Skin epidermis (tissue), 12 donors: ENCODE data around the gene SALL1.
A peak's percentile ranks its signal among the peaks of the same experiment; 100 is the strongest.

Experiments used
- H3K27ac ChIP-seq, 21 experiments: fragments of 200-600 bp; sonication (generic) in 11 of 21; one replicate each; pipeline ENCODE4 v1.5.0; 2020; ENCODE audit warnings: mild to moderate bottlenecking in 3 of 21, inconsistent platforms in 2 of 21, moderate library complexity in 2 of 21
- H3K4me3 ChIP-seq, 7 experiments: fragments of 200-600 bp; sonication (generic) in 2 of 7; one replicate each; pipeline ENCODE4 v1.5.0; 2020; ENCODE audit warnings: inconsistent platforms in 2 of 7, mild to moderate bottlenecking in 2 of 7, moderate library complexity in 1 of 7

Gene SALL1

GRCh38 chr16:51146256-51146924 lies 4.7 kb downstream of the SALL1 start:
- no peak overlapping the region for H3K4me3 ChIP-seq
- H3K27ac ChIP-seq = no peak overlapping the region

DNA sequence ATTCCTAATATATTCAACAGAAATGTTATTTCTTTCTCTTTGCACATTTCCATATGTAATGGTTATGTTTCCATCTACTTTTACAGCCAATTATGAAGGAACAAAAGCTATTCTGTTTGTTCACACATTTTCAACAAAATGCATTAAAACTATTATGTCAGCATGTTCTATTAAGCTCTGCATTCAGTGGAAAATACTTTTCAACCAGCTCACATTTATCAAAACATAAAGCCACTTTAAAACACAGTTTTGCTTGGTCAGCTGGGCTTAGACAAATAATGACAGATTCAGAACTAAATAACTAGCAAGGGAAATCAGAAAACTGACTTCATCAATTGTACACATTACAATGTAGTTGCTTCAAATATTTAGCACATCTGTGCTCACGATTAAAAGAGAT lies 6.9 kb downstream of the SALL1 start:
- no peak overlapping the region for H3K27ac ChIP-seq
- no peak overlapping the region for H3K4me3 ChIP-seq

DNA sequence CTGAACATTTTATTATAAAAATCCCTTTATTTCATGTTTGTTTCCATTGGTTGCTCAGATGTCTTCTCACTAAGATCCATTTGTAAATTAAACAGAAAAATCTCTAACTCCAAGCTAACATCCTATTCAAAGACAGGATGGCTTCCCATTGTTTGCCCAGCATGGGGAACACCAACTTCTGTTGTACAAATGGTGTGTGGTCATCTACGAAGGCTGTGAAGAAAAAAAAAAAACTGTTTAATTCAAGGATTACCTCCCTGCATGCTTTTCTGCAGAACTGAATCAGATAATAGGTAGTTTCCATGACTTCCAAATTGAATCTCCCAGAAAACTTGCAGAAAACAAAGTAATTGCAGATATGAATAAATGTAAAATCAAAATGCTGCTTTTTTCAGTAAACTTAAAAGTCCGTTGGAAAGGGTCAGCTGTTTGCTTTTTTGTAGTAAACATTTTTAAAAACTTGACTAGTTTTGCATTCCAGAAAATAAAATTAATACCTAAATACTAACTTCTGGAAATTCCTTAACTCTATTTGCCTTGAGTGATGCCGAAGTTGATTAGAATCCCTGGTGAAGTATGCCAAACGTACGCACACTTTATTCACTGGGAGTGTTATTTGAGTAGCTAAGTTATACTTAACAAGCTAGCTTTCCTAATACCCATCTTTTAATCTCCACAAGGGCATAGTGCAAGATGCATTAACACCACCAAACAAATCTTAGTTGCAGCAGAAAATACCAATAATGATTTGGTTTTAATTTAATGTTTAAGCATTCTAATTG lies 7.7 kb downstream of the SALL1 start:
- Histone ChIP-seq H3K27ac (no peak overlapping the region), H3K4me3 (no peak overlapping the region)

GRCh38 chr16:51141541-51141940 lies 9.5 kb downstream of the SALL1 start:
- Histone ChIP-seq H3K4me3 (no peak overlapping the region), H3K27ac (no peak overlapping the region)

DNA sequence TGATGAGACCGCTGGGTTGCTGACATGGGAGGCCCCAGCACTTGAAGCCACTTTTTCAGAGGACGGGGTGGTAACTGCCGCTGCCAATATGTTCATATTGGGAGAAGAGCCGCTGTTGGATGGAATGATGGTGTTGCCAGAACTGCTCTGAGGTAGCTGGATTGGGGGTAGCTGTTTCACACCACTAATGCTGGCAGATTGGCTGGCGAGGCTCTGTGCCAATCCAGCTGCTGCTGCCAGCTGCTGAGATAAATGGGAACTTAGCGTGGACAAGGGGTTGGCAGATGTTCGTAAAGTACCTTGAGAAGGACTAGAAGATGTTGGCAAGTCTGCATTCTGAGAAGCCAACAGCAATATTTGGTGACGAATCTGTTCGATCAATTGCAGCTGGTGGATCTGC lies 10.0 kb downstream of the SALL1 start:
- H3K4me3 ChIP-seq = no peak overlapping the region
- H3K27ac ChIP-seq = no peak overlapping the region

GRCh38 chr16:51140112-51140511 lies 11.0 kb downstream of the SALL1 start:
- H3K4me3 ChIP-seq = no peak overlapping the region
- no peak overlapping the region for H3K27ac ChIP-seq

DNA sequence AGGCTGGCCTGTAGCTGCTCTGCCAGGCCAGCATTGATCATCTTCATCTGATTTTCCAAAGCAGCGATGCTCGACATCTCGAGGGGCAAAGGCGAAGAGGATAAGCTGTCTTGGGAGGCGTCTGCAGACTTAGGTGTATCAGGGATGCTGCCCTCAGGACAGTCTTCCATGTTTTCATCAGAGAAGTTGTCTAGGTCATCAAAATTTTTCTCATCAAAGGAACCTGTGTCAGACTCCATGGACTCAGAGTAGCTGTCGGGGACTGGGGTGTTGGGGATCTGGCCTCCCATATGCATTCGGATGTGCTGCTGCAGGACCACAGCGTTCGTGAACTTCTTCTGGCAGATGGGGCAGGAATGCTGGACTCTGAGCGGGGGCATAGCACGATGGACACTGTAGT lies 11.5 kb downstream of the SALL1 start:
- Histone ChIP-seq H3K4me3 (no peak overlapping the region), H3K27ac (no peak overlapping the region)

DNA sequence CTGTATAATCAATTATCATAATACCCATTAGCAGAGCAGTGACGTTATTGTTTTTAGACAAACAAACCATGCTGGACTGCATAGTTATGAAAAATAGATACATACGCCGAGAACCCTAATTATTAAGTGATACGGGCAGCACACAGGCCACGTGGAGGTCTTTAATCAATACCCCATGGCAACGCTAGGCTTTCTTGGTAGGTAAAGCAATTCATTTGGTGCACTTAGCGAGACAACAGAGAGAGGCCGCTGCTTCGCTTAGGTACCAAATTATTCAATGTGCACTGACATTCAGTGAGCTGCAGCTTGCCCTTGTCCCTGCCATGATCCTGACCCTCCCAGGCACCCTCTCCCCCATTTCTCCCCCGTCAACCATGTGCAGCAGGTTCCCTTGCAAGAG lies 12.9 kb downstream of the SALL1 start:
- Histone ChIP-seq H3K4me3 (no peak overlapping the region), H3K27ac (no peak overlapping the region)

- no peak overlapping the region for H3K4me3 ChIP-seq
- no peak overlapping the region for H3K27ac ChIP-seq
These were observed 14.0 kb downstream of the SALL1 start for GRCh38 chr16:51137097-51137496.

GRCh38 chr16:51134876-51135275 lies 16.2 kb downstream of the SALL1 start:
- Histone ChIP-seq H3K4me3 (no peak overlapping the region), H3K27ac (no peak overlapping the region)

GRCh38 chr16:51134269-51134812 lies 16.7 kb downstream of the SALL1 start:
- H3K4me3 ChIP-seq = peak overlapping the region in 1 of 7 experiments; percentile 4

DNA sequence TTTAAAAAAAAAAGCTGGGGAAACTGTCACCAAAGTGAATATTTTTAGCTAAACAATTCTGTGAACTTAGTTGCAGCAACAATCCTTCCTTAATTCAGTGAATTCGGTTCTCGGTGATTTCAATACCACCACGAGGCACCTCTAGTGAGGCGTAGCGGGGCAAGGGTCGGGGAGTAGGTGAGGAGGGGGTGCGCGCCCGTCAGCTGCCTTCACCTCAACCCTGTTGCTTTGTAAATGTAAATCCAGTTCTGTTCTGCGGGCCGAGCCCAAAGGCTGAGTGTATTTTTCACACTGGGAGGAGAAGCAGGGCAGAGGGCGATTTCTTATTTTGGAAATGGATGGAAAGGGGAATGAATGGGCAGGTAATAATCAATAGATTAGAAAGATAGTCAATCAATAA lies 17.4 kb downstream of the SALL1 start:
- no peak overlapping the region for H3K4me3 ChIP-seq
- no peak overlapping the region for H3K27ac ChIP-seq

More at GRCh38 chr16:51134269-51134812, 16.7 kb downstream of the SALL1 start:
- H3K27ac ChIP-seq = no peak overlapping the region

DNA sequence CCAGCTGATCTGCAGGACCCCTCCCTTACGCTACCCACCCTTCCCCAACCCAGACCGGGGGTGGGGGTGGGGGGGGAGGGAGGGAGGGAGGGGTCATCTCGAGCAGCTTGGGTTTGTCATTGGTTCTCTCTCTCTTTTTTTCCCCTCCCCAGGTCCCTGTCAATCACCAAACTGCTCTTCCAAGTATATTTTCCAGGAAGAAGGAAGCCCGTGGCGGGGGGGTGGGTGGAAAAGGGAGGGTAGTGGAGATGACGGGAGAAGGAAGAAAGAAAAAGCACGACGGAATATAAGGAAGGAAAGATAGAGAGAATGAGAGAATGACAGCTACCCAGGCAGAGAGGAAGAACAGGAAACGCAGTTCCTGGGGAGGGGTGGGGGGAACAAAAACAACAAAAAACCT lies 17.9 kb downstream of the SALL1 start:
- no peak overlapping the region for H3K27ac ChIP-seq
- H3K4me3 ChIP-seq = no peak overlapping the region

- Histone ChIP-seq H3K4me3 (no peak overlapping the region), H3K27ac (no peak overlapping the region)
These were observed 18.5 kb downstream of the SALL1 start for GRCh38 chr16:51132490-51133115.

GRCh38 chr16:51131619-51132018 lies 19.5 kb downstream of the SALL1 start:
- no peak overlapping the region for H3K27ac ChIP-seq
- H3K4me3 ChIP-seq = no peak overlapping the region

DNA sequence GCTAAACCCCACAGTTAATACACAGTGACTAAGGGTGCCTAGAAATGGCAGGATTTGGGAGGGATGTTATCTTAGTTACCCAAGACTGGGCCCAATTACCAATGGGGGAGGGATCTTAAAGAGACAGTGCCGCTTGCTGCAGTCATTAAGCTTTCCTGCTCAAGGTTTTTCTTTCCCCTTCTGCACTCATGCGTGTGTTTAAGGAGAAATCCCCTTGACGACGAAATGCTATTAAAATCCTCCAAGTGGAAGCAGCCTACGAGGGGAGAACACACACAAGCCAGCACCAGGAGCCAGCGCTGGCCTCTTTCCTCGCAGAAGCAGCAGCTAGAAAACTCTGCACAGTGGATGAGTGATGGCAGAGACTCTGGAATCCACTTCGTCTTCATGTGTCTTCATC lies 22.0 kb downstream of the SALL1 start:
- H3K4me3 ChIP-seq = no peak overlapping the region
- H3K27ac ChIP-seq = no peak overlapping the region

GRCh38 chr16:51125992-51126391 lies 25.1 kb downstream of the SALL1 start:
- H3K27ac ChIP-seq = no peak overlapping the region

GRCh38 chr16:51124896-51125295 lies 26.2 kb downstream of the SALL1 start:
- H3K27ac ChIP-seq = no peak overlapping the region
- H3K4me3 ChIP-seq = no peak overlapping the region

More at GRCh38 chr16:51125992-51126391, 25.1 kb downstream of the SALL1 start:
- no peak overlapping the region for H3K4me3 ChIP-seq

GRCh38 chr16:51121850-51122249 lies 29.2 kb downstream of the SALL1 start:
- Histone ChIP-seq H3K27ac (no peak overlapping the region), H3K4me3 (no peak overlapping the region)

DNA sequence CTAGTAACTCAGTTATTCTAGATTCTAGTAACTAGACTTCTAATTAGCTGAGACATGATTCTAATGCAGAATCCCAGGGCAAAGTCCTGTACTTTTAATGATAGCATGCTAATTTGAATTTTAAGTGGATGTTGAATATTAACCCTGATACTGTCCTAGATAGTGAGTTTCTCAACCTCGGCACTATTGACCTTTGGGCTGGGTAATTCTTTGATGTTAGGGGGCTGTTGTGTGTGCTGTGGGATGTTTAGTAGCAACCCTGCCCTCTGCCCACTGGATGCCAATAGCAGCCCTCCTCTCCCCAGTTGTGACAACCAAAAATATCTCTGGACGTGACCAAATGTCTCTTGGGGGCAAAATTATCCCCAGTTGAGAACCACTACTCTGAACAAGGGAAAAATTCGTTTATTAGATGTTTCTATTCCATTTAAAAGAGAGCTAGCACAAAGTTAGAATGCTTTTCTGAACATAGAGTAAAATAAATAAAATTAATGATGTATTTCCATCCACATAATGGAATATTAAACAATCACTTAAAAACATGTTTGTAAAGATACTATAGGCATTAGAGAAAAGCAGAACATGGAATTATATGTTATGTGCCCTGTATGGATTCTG lies 30.2 kb downstream of the SALL1 start:
- Histone ChIP-seq H3K27ac (no peak overlapping the region), H3K4me3 (no peak overlapping the region)
